Naive B cell (primary cell): ENCODE results near the gene PJA2. TPM values are rescaled to one million over a fixed set of nuclear protein-coding genes. Genes with fewer than 3 reads are reported as not detected.
"Not testable (repeated sequence)": the region's sequence is repeated elsewhere in the genome, so short reads cannot be mapped to it uniquely, and the experiment has no call there.

Experiments
- ATAC-seq, 2 donors: fragments of 150-1000 bp; cut with Tn5 transposase; 2 replicates each; pipeline ENCODE4 v1.10.0; 2021; ENCODE audit warnings: low read depth in 2 of 2, mild to moderate bottlenecking in 2 of 2, moderate library complexity in 2 of 2
- DNase-seq: peaks from one replicate; pipeline ENCODE4 v3.0.0; 2022
- H3K27ac Mint-ChIP-seq, 6 donors: one replicate each; pipeline ENCODE4 v1.8.0; 2020 to 2022; ENCODE audit warnings: mild to moderate bottlenecking in 6 of 6, mixed read lengths in 6 of 6, moderate library complexity in 5 of 6, inconsistent platforms in 2 of 6
- H3K27me3 Mint-ChIP-seq, 3 donors: one replicate each; pipeline ENCODE4 v1.8.0; 2021 to 2022; ENCODE audit warnings: mixed read lengths in 3 of 3, mild to moderate bottlenecking in 1 of 3
- H3K36me3 Mint-ChIP-seq, 2 donors: one replicate each; pipeline ENCODE4 v1.8.0; 2020 to 2022; ENCODE audit warnings: mixed read lengths in 2 of 2, inconsistent platforms in 1 of 2, mild to moderate bottlenecking in 1 of 2
- H3K4me1 Mint-ChIP-seq, 3 donors: one replicate each; pipeline ENCODE4 v1.8.0; 2020 to 2022; ENCODE audit warnings: mixed read lengths in 3 of 3, inconsistent platforms in 1 of 3, mild to moderate bottlenecking in 1 of 3, moderate library complexity in 1 of 3
- H3K4me3 Mint-ChIP-seq, 8 donors: one replicate each; pipeline ENCODE4 v1.8.0; 2020 to 2022; ENCODE audit warnings: mild to moderate bottlenecking in 8 of 8, mixed read lengths in 8 of 8, moderate library complexity in 8 of 8, inconsistent platforms in 2 of 8
- H3K9me3 Mint-ChIP-seq, 7 donors: one replicate each; pipeline ENCODE4 v1.8.0; 2020 to 2022; ENCODE audit warnings: mixed read lengths in 7 of 7, mild to moderate bottlenecking in 5 of 7, inconsistent platforms in 2 of 7, moderate library complexity in 1 of 7
- polyA plus RNA-seq, 6 donors: library from polyadenylated mRNA; unstranded; fragments of 300-500 nt; fragmentation: Illumina TruSeq; gene quantifications; one replicate each; pipeline ENCODE4 v1.2.3, GENCODE V29; 2021; ENCODE audit warnings: low read depth in 6 of 6

The PJA2 gene
- polyA plus RNA-seq = 10 to 100 TPM; 63.9 to 80.1 (median 66.2) TPM

GRCh38 chr5:109409844-109410388 is at the start of gene PJA2:
TSS of gene PJA2 (minus strand) at chr5:109409974. CDS start at chr5:109383433, 26,541 bp downstream.
- ATAC-seq (peak; percentile 74 to 75), DNase-seq (peak; percentile 98)
- H3K27ac Mint-ChIP-seq = peak within 1 kb of the TSS; percentile 98 to 100 (median 100)
- H3K4me1 Mint-ChIP-seq = peaks cover 23 to 52% (median 29%) of the 10 kb centered on the region in 3 donors
- H3K27me3 Mint-ChIP-seq = no peaks in the 10 kb centered on the region
- H3K9me3 Mint-ChIP-seq = peaks cover 0 to 9% (median 5%) of the 10 kb centered on the region in 7 donors
- H3K36me3 Mint-ChIP-seq = peaks cover 5 to 7% of the 10 kb centered on the region in 2 donors
- H3K4me3 Mint-ChIP-seq = peak within 1 kb of the TSS; percentile 92 to 100 (median 97)

DNA sequence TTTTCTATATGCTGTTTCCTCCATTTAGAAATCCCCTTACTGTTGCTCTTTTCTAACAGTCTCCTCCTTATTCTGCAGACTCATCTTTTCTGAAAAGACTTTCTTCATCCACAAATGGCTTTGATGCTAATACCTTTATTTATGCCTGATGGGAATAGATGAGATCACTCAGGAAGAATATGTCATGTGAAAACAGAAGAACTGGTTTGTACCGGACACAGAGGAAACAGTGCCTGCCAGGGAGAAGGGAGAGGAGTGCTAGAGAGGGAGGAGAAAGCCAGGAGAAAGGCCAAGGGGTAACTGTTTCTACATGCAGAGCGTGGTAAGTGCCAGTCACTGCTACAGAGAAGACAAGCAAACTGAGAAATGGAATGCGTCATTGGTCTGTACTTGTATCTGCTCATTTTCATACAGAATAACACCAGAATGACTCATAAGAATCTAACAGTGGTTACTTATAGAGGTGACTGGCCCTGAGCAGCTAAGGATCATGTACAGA is 45.9 kb upstream of the PJA2 start:
- no peak overlapping the region for H3K27ac Mint-ChIP-seq
- no peaks in the 10 kb centered on the region for H3K36me3 Mint-ChIP-seq
- no peak for ATAC-seq
- H3K4me3 Mint-ChIP-seq = no peak overlapping the region
- peaks cover 8 to 26% (median 8%) of the 10 kb centered on the region in 3 donors for H3K27me3 Mint-ChIP-seq
- H3K4me1 Mint-ChIP-seq = peaks cover 1 to 6% (median 2%) of the 10 kb centered on the region in 3 donors
- no peak for DNase-seq
- H3K9me3 Mint-ChIP-seq = peaks cover 0 to 3% (median 2%) of the 10 kb centered on the region in 7 donors

GRCh38 chr5:109454731-109455505 is 45.1 kb upstream of the PJA2 start:
- DNase-seq (no peak), ATAC-seq (no peak)
- Mint-ChIP-seq H3K9me3 (peaks cover 0 to 3% (median 2%) of the 10 kb centered on the region in 7 donors), H3K27ac (no peak overlapping the region), H3K4me1 (peaks cover 5 to 13% (median 7%) of the 10 kb centered on the region in 3 donors), H3K36me3 (no peaks in the 10 kb centered on the region), H3K27me3 (peaks cover 8 to 24% (median 12%) of the 10 kb centered on the region in 3 donors), H3K4me3 (no peak overlapping the region)

DNA sequence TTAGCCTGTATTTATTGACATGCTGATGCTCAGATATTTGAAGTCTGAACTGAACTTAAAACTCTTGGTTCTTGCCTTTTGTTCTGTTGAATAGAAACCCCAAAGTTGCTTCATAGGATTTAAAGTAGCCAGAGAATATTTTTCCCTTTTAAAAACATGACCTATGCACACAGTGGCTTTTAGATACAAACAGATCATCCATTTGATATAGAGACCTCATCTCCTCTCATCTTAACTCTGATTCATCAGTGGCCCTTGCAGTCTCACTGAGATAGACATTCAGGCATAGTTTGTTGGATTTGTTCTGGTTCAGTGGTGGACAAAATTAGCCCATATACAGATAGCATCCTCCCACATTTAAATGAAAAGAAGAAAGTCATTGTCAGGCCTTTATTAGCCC is 43.5 kb upstream of the PJA2 start:
- no peak overlapping the region for H3K27ac Mint-ChIP-seq
- DNase-seq (no peak), ATAC-seq (no peak)
- H3K36me3 Mint-ChIP-seq = no peaks in the 10 kb centered on the region
- peaks cover 8 to 12% (median 12%) of the 10 kb centered on the region in 3 donors for H3K27me3 Mint-ChIP-seq
- H3K9me3 Mint-ChIP-seq = peaks cover 0 to 3% (median 0%) of the 10 kb centered on the region in 7 donors
- H3K4me3 Mint-ChIP-seq = no peak overlapping the region
- H3K4me1 Mint-ChIP-seq = peaks cover 5 to 13% (median 7%) of the 10 kb centered on the region in 3 donors

GRCh38 chr5:109452661-109453060 is 42.9 kb upstream of the PJA2 start:
- ATAC-seq (no peak), DNase-seq (no peak)
- Mint-ChIP-seq H3K9me3 (peaks cover 0 to 3% (median 0%) of the 10 kb centered on the region in 7 donors), H3K4me3 (no peak overlapping the region), H3K27ac (no peak overlapping the region), H3K4me1 (peaks cover 5 to 13% (median 7%) of the 10 kb centered on the region in 3 donors), H3K36me3 (no peaks in the 10 kb centered on the region), H3K27me3 (peaks cover 8 to 12% (median 10%) of the 10 kb centered on the region in 3 donors)

DNA sequence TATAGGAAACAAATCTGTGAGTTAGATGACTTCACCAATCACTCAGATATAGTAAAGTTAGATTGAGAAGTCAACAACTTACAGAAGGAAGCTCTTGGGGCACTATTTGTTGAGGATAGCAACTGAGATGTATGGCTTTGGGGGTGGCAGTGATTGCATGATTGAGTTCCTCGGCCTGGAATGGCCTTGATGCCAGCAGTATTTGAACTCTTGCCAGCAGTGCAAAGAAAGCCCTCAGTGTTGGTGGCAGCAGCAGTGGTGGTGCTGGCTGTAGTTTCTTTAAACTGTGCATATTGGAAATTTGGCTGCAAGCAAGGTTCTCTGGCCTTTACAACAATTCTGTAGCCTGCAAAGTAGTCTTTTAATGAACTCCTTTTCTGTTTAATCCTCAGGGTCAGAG is 41.4 kb upstream of the PJA2 start:
- H3K9me3 Mint-ChIP-seq = peaks cover 0 to 1% (median 0%) of the 10 kb centered on the region in 7 donors
- H3K27ac Mint-ChIP-seq = peak overlapping the region in 1 of 6 donors; percentile 7
- DNase-seq = no peak
- H3K36me3 Mint-ChIP-seq = no peaks in the 10 kb centered on the region
- peaks cover 6 to 12% (median 8%) of the 10 kb centered on the region in 3 donors for H3K27me3 Mint-ChIP-seq
- ATAC-seq = no peak
- H3K4me3 Mint-ChIP-seq = peak overlapping the region in 2 of 8 donors; percentile 13 to 73
- H3K4me1 Mint-ChIP-seq = peaks cover 5 to 13% (median 7%) of the 10 kb centered on the region in 3 donors

DNA sequence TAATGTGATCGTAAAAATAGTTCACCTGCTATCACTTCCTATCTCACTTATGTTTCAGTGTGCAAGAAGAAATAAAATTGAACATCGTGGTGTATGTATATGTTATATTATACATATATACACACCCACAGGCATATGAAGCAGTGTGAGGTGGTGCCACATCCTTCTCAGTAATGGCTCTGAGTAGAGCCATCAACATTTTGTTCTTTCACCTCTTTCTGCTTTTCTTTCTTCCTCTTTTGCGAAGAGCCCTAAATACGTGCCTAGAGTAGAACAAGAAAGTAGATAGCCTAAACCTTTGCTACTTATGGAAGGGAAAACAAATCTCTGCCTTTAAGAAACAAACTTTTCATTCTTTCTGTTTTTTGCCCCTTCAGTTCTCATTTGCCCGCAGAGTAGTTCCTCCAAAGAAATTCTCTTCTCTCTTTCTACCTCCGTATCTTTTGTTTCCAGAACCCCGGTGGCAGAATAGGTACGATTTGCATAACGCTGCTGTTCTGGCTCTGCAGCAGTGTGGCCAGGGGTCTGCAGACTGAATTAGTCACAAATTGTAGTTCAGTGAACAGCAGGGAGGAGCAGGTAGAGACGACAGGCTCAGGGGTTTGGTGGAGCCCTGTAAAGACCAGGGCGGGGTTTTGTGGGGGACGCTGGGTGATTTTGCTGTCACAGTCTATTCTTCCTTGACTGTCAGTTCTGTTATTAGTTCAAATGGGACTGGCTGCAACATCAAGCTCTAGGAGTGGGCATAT is 40.5 kb upstream of the PJA2 start:
- Mint-ChIP-seq H3K9me3 (peaks cover 0 to 1% (median 0%) of the 10 kb centered on the region in 7 donors), H3K4me3 (peak overlapping the region; percentile 62 to 86 (median 74)), H3K27me3 (peaks cover 0 to 12% (median under 1%) of the 10 kb centered on the region in 3 donors), H3K4me1 (peaks cover 5 to 13% (median 7%) of the 10 kb centered on the region in 3 donors), H3K27ac (peak overlapping the region in 2 of 6 donors; percentile 8 to 57), H3K36me3 (no peaks in the 10 kb centered on the region)
- DNase-seq (no peak), ATAC-seq (peak; percentile 60 to 64)

DNA sequence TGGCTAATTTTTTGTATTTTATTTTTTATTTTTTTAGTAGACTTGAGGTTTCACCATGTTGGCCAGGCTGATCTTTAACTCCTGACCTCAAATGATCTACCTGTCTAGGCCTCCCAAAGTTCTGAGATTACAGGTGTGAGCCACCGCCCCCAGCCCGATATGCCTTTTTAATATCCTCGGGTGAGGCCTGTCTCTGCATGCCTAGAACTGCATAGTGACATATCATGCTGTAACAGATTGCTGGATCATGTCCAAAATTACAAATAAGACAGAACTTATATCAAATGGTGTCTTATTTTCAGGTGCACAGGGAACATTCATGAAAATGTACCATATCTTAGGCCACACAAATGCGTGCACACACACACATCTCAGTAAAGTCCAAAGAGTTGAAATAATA is 39.1 kb upstream of the PJA2 start:
- ATAC-seq (no peak), DNase-seq (no peak)
- Mint-ChIP-seq H3K4me3 (no peak overlapping the region), H3K4me1 (peaks cover 5 to 13% (median 7%) of the 10 kb centered on the region in 3 donors), H3K27me3 (peaks cover 0 to 12% (median 0%) of the 10 kb centered on the region in 3 donors), H3K9me3 (peaks cover 0 to 1% (median 0%) of the 10 kb centered on the region in 7 donors), H3K36me3 (no peaks in the 10 kb centered on the region), H3K27ac (no peak overlapping the region)

GRCh38 chr5:109439590-109439989 is 29.8 kb upstream of the PJA2 start:
- Mint-ChIP-seq H3K27ac (no peak overlapping the region), H3K27me3 (peaks cover 0 to 4% (median 0%) of the 10 kb centered on the region in 3 donors), H3K9me3 (peaks cover 0 to 6% (median 1%) of the 10 kb centered on the region in 7 donors), H3K4me1 (no peaks in the 10 kb centered on the region), H3K36me3 (no peaks in the 10 kb centered on the region), H3K4me3 (no peak overlapping the region)
- DNase-seq (no peak), ATAC-seq (no peak)

DNA sequence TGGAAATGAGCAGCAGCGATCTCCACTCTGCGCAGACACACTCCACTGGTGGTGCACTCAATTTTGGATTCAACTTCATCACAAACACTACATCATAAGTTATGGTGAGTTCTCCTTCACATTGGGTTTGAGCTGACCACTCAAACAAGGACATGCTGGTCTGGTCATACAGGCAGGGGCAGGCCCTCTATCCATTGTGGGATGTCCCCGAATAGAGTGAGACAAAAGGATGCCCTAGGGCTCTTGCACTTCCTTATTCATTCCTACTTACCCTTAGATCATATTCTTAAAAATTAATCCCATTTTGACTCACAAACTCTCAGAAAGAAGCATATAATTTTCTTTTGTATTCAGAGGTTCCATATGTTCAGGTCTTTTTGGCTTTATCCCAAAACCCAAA is 16.3 kb upstream of the PJA2 start:
- ATAC-seq = no peak
- peaks cover 0 to 4% (median 0%) of the 10 kb centered on the region in 3 donors for H3K4me1 Mint-ChIP-seq
- peaks cover 0 to 12% of the 10 kb centered on the region in 2 donors for H3K36me3 Mint-ChIP-seq
- H3K27ac Mint-ChIP-seq = no peak overlapping the region
- H3K4me3 Mint-ChIP-seq = no peak overlapping the region
- no peak for DNase-seq
- H3K27me3 Mint-ChIP-seq = peaks cover 17 to 32% (median 30%) of the 10 kb centered on the region in 3 donors
- H3K9me3 Mint-ChIP-seq = peaks cover 0 to 4% (median 0%) of the 10 kb centered on the region in 7 donors

- H3K36me3 Mint-ChIP-seq = peaks cover 0 to 12% of the 10 kb centered on the region in 2 donors
- not testable (repeated sequence) for H3K4me1 Mint-ChIP-seq, ATAC-seq, DNase-seq, H3K4me3 Mint-ChIP-seq, H3K9me3 Mint-ChIP-seq, H3K27ac Mint-ChIP-seq
- H3K27me3 Mint-ChIP-seq = peaks cover 17 to 32% (median 30%) of the 10 kb centered on the region in 3 donors
Observed at GRCh38 chr5:109425521-109425920, 15.7 kb upstream of the PJA2 start.

- Mint-ChIP-seq H3K27me3 (peaks cover 12 to 23% (median 22%) of the 10 kb centered on the region in 3 donors), H3K4me3 (no peak overlapping the region), H3K4me1 (peaks cover 0 to 4% (median 0%) of the 10 kb centered on the region in 3 donors), H3K9me3 (peaks cover 0 to 4% (median 0%) of the 10 kb centered on the region in 7 donors), H3K36me3 (peaks cover 0 to 12% of the 10 kb centered on the region in 2 donors), H3K27ac (no peak overlapping the region)
- DNase-seq = no peak
- ATAC-seq = no peak
Observed at GRCh38 chr5:109421956-109422355, 12.2 kb upstream of the PJA2 start.
